Testis (tissue), 2 donors: ENCODE data around the gene SEC24A.

ENCODE experiments used
- POLR2A ChIP-seq: fragments of 450-650 bp; IDR thresholded peaks from one replicate; pipeline ENCODE4 v1.6.1; 2017; ENCODE audit warnings: antibody characterized with exemption, mild to moderate bottlenecking, moderate library complexity
- TF ChIP-seq, protein P1 (sequence below), 3 experiments: fragments of 450-650 bp in 2 of 3; fragments of 200-600 bp in 1 of 3; sonication (generic) in 1 of 3; IDR thresholded peaks; one replicate each; pipeline ENCODE4 v1.5.1; 2016 to 2019; ENCODE audit warnings: antibody characterized with exemption in 3 of 3, mild to moderate bottlenecking in 2 of 3, moderate library complexity in 1 of 3

DNA sequence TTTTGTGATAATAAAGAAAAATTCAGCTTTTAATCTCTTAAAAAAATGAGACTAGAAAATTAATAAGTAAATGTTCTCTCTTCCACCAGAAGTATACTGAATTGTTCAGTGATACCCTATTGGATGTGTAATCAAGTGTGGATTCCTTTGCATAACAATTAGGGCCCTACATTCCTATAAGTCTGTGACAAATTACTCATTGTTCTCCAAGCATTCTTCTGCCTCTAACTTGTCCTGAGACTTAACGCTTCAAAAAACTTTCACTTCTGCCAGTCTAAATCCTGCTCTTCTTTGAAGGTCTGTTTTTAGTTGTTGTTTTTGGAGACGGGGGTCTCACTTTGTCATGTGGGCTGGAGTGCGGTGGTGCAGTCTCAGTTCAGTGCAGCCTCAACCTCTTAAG lies 100.8 kb downstream of the SEC24A start:
- TF ChIP-seq, protein P1, sequence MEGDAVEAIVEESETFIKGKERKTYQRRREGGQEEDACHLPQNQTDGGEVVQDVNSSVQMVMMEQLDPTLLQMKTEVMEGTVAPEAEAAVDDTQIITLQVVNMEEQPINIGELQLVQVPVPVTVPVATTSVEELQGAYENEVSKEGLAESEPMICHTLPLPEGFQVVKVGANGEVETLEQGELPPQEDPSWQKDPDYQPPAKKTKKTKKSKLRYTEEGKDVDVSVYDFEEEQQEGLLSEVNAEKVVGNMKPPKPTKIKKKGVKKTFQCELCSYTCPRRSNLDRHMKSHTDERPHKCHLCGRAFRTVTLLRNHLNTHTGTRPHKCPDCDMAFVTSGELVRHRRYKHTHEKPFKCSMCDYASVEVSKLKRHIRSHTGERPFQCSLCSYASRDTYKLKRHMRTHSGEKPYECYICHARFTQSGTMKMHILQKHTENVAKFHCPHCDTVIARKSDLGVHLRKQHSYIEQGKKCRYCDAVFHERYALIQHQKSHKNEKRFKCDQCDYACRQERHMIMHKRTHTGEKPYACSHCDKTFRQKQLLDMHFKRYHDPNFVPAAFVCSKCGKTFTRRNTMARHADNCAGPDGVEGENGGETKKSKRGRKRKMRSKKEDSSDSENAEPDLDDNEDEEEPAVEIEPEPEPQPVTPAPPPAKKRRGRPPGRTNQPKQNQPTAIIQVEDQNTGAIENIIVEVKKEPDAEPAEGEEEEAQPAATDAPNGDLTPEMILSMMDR (IDR thresholded peaks at IDR 0.05) = no peak
- TF ChIP-seq POLR2A = no peak
